LNCaP clone FGC (cell line): ENCODE measurements around the gene HHATL.

Experiments
- DNase-seq: peaks from one replicate; pipeline ENCODE4 v3.0.0-alpha.2; 2011; ENCODE audit warnings: low read depth
- H3K4me3 ChIP-seq: 2 replicates; pipeline ENCODE4 v1.5.1; 2011; ENCODE audit warnings: mild to moderate bottlenecking, low read depth, low read length, control low read depth
- CTCF ChIP-seq: IDR thresholded peaks from 2 replicates; pipeline ENCODE4 v1.5.1; 2012; ENCODE audit warnings: mild to moderate bottlenecking; ENCODE audit not compliant: control insufficient read depth, insufficient read depth; ENCODE audit errors: extremely low read depth

Gene HHATL

GRCh38 chr3:42702066-42702951 is at the start of gene HHATL:
TSS of gene HHATL (minus strand) at chr3:42702798. CDS start at chr3:42700826, 1,972 bp downstream.
- no peak for DNase-seq
- TF ChIP-seq CTCF, result no peak
- no peak within 1 kb of the TSS for H3K4me3 ChIP-seq

- DNase-seq, result no peak
- no peak overlapping the region for H3K4me3 ChIP-seq
- TF ChIP-seq CTCF, result no peak
Observed at GRCh38 chr3:42751609-42752008, 49.0 kb upstream of the HHATL start.

GRCh38 chr3:42750834-42751233 is 48.2 kb upstream of the HHATL start:
- no peak for TF ChIP-seq CTCF
- no peak overlapping the region for H3K4me3 ChIP-seq
- no peak for DNase-seq

- TF ChIP-seq CTCF, result peak; percentile 22; the same call in 1 of the 2 replicates
- H3K4me3 ChIP-seq, result no peak overlapping the region
- no peak for DNase-seq
Observed at GRCh38 chr3:42749753-42750231, 47.2 kb upstream of the HHATL start.

GRCh38 chr3:42749025-42749752 is 46.6 kb upstream of the HHATL start:
- no peak for TF ChIP-seq CTCF
- DNase-seq, result no peak
- no peak overlapping the region for H3K4me3 ChIP-seq

- H3K4me3 ChIP-seq, result no peak overlapping the region
- no peak for DNase-seq
- no peak for TF ChIP-seq CTCF
Observed at GRCh38 chr3:42747581-42747980, 45.0 kb upstream of the HHATL start.
